Activated CD4-positive, alpha-beta T cell treated with anti-CD3 and anti-CD28 coated beads, Interleukin-2, amount 10 ng/mL, durations not matched to agents 7 days and 5 days (primary cell): ENCODE data around the gene REC8. TPM values are rescaled to one million over a fixed set of nuclear protein-coding genes. Genes with fewer than 3 reads are reported as not detected.
A peak's percentile ranks its signal among the peaks of the same experiment; 100 is the strongest.

ENCODE experiments used
- CTCF ChIA-PET: fragments of 350-600 bp; sonication (Branson Sonifier 250); formaldehyde crosslinking; loops from one replicate; lab custom pipeline; 2021; ENCODE audit warnings: antibody characterized with exemption; lab: Charles Lee
- POLR2A ChIA-PET: fragments of 350-600 bp; sonication (Branson Sonifier 250); formaldehyde crosslinking; loops from one replicate; lab custom pipeline; 2021; ENCODE audit warnings: antibody characterized with exemption; lab: Charles Lee
- DNase-seq: peaks from one replicate; pipeline ENCODE4 v3.0.0-alpha.2; 2020
- H3K27ac Mint-ChIP-seq: one replicate; pipeline ENCODE4 v1.8.0; 2021; ENCODE audit warnings: mild to moderate bottlenecking, moderate library complexity, mixed read lengths
- H3K27me3 Mint-ChIP-seq: one replicate; pipeline ENCODE4 v1.8.0; 2021; ENCODE audit warnings: mixed read lengths
- H3K36me3 Mint-ChIP-seq: one replicate; pipeline ENCODE4 v1.8.0; 2021; ENCODE audit warnings: low read depth, mixed read lengths
- H3K4me1 Mint-ChIP-seq: one replicate; pipeline ENCODE4 v1.8.0; 2021; ENCODE audit warnings: mixed read lengths
- H3K4me3 Mint-ChIP-seq: one replicate; pipeline ENCODE4 v1.8.0; 2021; ENCODE audit warnings: mild to moderate bottlenecking, moderate library complexity, mixed read lengths
- H3K9me3 Mint-ChIP-seq: one replicate; pipeline ENCODE4 v1.8.0; 2021; ENCODE audit warnings: mixed read lengths
- total RNA-seq, 2 experiments: library from RNA; stranded (reverse); gene quantifications; one replicate each; pipeline ENCODE4 v1.2.3, GENCODE V29; 2021

The REC8 gene
- total RNA-seq, 2 experiments from 2014 or later, result 52.8 to 61.0 TPM

DNA sequence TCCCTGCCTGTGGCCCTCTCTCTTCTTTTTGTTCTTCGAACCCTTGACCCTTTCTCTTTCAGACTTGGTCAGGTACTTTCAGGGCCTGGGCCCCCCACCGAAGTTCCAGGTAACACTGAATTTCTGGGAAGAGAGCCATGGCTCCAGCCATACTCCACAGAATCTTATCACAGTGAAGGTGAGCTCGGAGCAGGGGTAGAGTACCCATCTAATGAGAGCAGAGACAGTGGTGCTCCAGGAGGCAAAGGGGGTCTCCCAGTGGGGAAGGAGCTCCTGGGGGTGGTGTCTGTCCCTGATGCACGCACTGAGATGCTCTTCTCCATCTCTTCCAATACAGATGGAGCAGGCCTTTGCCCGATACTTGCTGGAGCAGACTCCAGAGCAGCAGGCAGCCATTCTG is 6.1 kb upstream of the REC8 start:
- POLR2A ChIA-PET, result no interaction called here
- H3K4me3 Mint-ChIP-seq, result no peak overlapping the region
- CTCF ChIA-PET, result interaction anchor here (0.6 to 6.2 kb wide), 2 partner anchors 9 to 61 kb away, joined by 4 to 49 read pairs; no protein-coding TSS in a partner anchor
- H3K36me3 Mint-ChIP-seq, result peaks cover 82% of the 10 kb centered on the region
- H3K27ac Mint-ChIP-seq, result no peak overlapping the region
- peaks cover 71% of the 10 kb centered on the region for H3K4me1 Mint-ChIP-seq
- H3K27me3 Mint-ChIP-seq, result no peaks in the 10 kb centered on the region
- DNase-seq, result no peak
- no peaks in the 10 kb centered on the region for H3K9me3 Mint-ChIP-seq

- POLR2A ChIA-PET, result interaction anchor here (0.6 kb wide), 1 partner anchor 28 kb away, joined by 3 read pairs; the partner anchor contains the start of gene TM9SF1
- no peak for DNase-seq
- Mint-ChIP-seq H3K27ac (peak overlapping the region; percentile 70), H3K9me3 (no peaks in the 10 kb centered on the region), H3K27me3 (no peaks in the 10 kb centered on the region), H3K4me1 (peaks cover 77% of the 10 kb centered on the region), H3K4me3 (no peak overlapping the region), H3K36me3 (peaks cover 74% of the 10 kb centered on the region)
- CTCF ChIA-PET, result interaction anchor here (1.6 kb wide), 1 partner anchor 13 kb away, joined by 5 read pairs; no protein-coding TSS in a partner anchor
Measured at GRCh38 chr14:24167469-24168114, 4.3 kb upstream of the REC8 start.

- Mint-ChIP-seq H3K27ac (no peak overlapping the region), H3K4me1 (peaks cover 49% of the 10 kb centered on the region), H3K9me3 (no peaks in the 10 kb centered on the region), H3K36me3 (peaks cover 51% of the 10 kb centered on the region), H3K4me3 (peak overlapping the region; percentile 69), H3K27me3 (no peaks in the 10 kb centered on the region)
- DNase-seq, result no peak
- ChIA-PET CTCF (interaction anchor here (6.2 kb wide), 1 partner anchor 10 kb away, joined by 49 read pairs; the partner anchor contains the start of gene IRF9), POLR2A (no interaction called here)
Measured at GRCh38 chr14:24172261-24172860, 481 bp downstream of the REC8 start.

GRCh38 chr14:24172871-24173281 is 996 bp downstream of the REC8 start:
- H3K27me3 Mint-ChIP-seq, result no peaks in the 10 kb centered on the region

DNA sequence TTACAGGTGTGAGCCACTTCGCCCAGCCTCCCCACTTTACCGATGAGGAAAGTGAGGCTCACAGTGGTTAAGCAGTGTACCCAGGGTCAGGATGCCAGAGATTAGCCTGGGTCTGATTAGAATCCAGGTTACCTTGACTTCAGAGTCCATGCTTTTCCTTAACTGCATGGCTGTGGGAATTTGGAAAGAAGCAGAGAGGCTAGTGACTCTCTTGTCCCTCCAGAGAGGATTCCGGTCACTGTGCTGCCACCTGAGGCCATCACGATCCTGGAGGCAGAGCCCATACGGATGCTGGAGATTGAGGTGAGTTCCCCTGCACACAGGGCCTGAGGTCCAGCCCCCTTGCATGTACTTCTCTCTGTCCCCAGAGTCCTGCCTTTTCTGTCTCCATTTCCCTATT is 4.7 kb downstream of the REC8 start:
- no peak overlapping the region for H3K4me3 Mint-ChIP-seq
- H3K27me3 Mint-ChIP-seq, result no peaks in the 10 kb centered on the region
- DNase-seq, result no peak
- CTCF ChIA-PET, result interaction anchor here (0.8 to 6.2 kb wide), 4 partner anchors 9 to 86 kb away, joined by 3 to 49 read pairs (median 8); partner anchors contain the start of gene IRF9
- H3K9me3 Mint-ChIP-seq, result no peaks in the 10 kb centered on the region
- POLR2A ChIA-PET, result no interaction called here
- peaks cover 28% of the 10 kb centered on the region for H3K4me1 Mint-ChIP-seq
- H3K36me3 Mint-ChIP-seq, result peaks cover 46% of the 10 kb centered on the region
- H3K27ac Mint-ChIP-seq, result no peak overlapping the region

More at GRCh38 chr14:24172871-24173281, 996 bp downstream of the REC8 start:
- DNase-seq, result no peak
- POLR2A ChIA-PET, result no interaction called here
- CTCF ChIA-PET, result interaction anchor here (1.1 to 6.2 kb wide), 3 partner anchors 10 to 16 kb away, joined by 5 to 49 read pairs (median 6); partner anchors contain the start of genes IPO4 and IRF9
- Mint-ChIP-seq H3K4me1 (peaks cover 45% of the 10 kb centered on the region), H3K36me3 (peaks cover 51% of the 10 kb centered on the region), H3K27ac (peak overlapping the region; percentile 54), H3K9me3 (no peaks in the 10 kb centered on the region), H3K4me3 (peak overlapping the region; percentile 69)

DNA sequence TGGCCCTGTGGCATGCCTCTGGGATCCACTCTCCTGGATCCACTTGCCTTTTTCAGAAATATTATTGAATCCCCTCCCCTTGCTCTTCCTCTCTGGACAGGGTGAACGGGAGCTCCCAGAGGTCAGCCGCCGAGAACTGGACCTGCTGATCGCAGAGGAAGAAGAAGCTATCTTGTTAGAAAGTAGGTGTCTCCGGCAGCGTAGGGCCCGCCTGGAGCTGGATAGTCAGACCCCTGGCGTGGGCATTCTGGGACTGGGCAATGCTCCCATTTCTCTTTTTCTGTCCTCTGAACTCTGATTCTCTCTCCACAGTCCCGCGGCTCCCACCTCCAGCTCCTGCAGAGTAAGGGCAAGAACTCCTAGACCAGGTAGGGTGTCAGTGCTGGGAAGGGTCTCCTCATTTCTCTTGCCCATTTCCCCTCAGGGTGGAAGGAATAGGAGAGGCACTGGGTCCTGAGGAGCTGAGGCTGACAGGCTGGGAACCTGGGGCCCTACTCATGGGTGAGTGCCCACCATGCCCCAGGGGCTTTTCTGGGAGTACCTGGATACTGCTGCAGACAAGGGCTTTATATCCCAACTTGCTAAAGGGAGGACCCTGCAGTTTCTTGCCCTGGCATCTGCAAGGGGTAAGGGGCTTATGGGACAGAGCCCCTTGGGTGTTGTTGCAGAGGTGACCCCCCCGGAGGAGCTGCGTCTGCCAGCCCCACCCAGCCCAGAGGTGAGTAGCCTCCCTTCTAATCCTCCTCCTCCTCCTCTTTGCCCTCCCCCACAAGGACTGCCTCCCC is 5.4 kb downstream of the REC8 start:
- CTCF ChIA-PET, result interaction anchor here (0.8 to 6.2 kb wide), 4 partner anchors 9 to 119 kb away, joined by 3 to 49 read pairs (median 4); partner anchors contain the start of gene IRF9
- DNase-seq, result no peak
- Mint-ChIP-seq H3K4me1 (peaks cover 21% of the 10 kb centered on the region), H3K9me3 (no peaks in the 10 kb centered on the region), H3K36me3 (peaks cover 48% of the 10 kb centered on the region), H3K27ac (no peak overlapping the region), H3K4me3 (no peak overlapping the region), H3K27me3 (no peaks in the 10 kb centered on the region)
- POLR2A ChIA-PET, result no interaction called here

DNA sequence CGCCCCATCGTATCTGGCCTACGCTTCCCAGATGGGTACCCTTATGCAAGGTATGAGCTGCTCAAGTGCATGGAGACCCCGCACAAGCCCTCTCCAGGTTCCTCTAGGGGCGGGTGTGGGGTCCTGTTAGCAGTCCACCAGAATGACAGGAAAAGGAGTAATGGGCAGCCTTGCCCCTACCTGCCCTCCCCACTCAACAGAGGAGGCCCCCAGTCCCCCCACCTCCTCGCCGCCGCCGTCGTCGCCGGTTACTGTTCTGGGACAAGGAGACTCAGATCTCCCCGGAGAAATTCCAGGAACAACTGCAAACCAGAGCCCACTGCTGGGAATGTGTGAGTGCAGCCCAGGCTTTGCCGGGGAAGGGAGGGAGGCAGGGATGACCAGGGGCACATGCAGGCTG is 6.0 kb downstream of the REC8 start:
- DNase-seq, result no peak
- Mint-ChIP-seq H3K27ac (no peak overlapping the region), H3K4me3 (no peak overlapping the region), H3K4me1 (peaks cover 19% of the 10 kb centered on the region), H3K27me3 (no peaks in the 10 kb centered on the region), H3K36me3 (peaks cover 51% of the 10 kb centered on the region), H3K9me3 (no peaks in the 10 kb centered on the region)
- CTCF ChIA-PET, result interaction anchor here (1.1 to 6.2 kb wide), 3 partner anchors 9 to 119 kb away, joined by 3 to 49 read pairs (median 4); partner anchors contain the start of gene IRF9
- POLR2A ChIA-PET, result no interaction called here

DNA sequence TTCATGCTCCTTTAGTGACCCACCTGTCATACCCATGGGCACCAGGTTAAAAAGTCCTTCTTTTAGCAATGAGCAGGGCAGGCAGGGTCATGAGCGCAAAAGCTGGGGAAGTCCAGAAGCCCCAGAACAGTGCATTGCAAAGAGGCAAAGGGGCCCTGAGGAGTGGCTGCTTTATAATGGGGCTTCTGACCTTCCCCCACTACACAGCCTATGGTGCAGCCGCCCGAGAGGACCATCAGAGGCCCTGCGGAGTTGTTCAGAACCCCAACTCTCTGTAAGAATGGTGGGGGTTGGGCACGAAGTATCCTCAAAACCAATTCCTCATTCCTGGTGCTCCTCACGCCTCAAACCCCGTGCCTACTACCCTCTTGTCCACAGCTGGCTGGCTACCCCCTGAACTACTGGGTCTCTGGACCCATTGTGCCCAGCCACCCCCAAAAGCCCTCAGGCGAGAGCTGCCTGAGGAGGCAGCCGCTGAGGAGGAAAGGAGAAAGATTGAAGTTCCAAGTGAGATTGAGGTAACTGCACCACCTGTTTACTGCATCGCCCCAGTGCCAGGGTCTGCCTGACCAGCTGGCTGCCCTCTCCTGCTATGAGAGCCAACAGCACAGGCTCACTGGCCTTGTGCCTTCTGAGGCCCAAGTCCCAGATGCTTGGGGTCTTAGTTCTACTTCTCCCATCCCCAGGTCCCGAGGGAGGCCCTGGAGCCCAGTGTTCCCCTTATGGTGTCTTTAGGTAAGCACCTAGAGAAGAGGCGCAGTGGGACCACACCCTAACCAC is 6.7 kb downstream of the REC8 start:
- no peak overlapping the region for H3K4me3 Mint-ChIP-seq
- no peak overlapping the region for H3K27ac Mint-ChIP-seq
- peaks cover 51% of the 10 kb centered on the region for H3K36me3 Mint-ChIP-seq
- ChIA-PET POLR2A (no interaction called here), CTCF (interaction anchor here (1.3 to 4.9 kb wide), 2 partner anchors 17 to 118 kb away, joined by 3 to 38 read pairs; partner anchors contain the start of gene IRF9)
- H3K27me3 Mint-ChIP-seq, result no peaks in the 10 kb centered on the region
- peaks cover 14% of the 10 kb centered on the region for H3K4me1 Mint-ChIP-seq
- DNase-seq, result no peak
- H3K9me3 Mint-ChIP-seq, result no peaks in the 10 kb centered on the region

DNA sequence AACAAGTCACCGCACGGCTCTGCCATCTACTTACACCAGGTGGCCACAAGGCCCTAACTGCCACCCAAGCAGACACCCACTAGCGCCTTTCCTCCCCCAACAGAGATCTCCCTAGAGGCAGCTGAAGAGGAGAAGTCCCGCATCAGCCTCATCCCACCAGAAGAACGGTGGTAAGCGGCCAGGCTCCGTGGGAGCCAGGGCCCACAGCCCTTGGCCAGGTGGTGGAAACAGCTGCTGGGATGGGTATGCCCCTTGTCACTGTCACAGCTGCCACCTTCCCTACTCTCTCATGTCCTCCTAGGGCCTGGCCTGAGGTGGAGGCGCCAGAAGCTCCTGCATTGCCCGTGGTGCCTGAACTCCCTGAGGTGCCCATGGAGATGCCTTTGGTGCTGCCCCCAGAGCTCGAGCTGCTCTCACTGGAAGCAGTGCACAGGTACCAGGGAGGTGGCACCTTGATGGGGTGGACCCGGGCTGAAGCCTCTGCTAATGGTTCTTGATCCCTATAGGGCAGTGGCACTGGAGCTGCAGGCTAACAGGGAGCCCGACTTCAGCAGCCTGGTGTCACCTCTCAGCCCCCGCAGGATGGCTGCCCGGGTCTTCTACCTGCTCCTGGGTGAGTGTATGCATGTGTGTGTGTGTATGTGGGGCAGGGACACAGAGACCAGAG is 7.5 kb downstream of the REC8 start:
- Mint-ChIP-seq H3K27ac (no peak overlapping the region), H3K27me3 (no peaks in the 10 kb centered on the region), H3K4me3 (no peak overlapping the region), H3K4me1 (peaks cover 13% of the 10 kb centered on the region), H3K9me3 (no peaks in the 10 kb centered on the region), H3K36me3 (peaks cover 48% of the 10 kb centered on the region)
- no peak for DNase-seq
- CTCF ChIA-PET, result interaction anchor here (4.9 kb wide), 1 partner anchor 18 kb away, joined by 38 read pairs; the partner anchor contains the start of gene IRF9
- POLR2A ChIA-PET, result no interaction called here

GRCh38 chr14:24179961-24180796 is 8.3 kb downstream of the REC8 start:
- DNase-seq, result no peak
- H3K36me3 Mint-ChIP-seq, result peaks cover 46% of the 10 kb centered on the region
- H3K4me1 Mint-ChIP-seq, result peaks cover 7% of the 10 kb centered on the region
- ChIA-PET POLR2A (interaction anchor here (0.6 kb wide), 1 partner anchor 20 kb away, joined by 5 read pairs; no protein-coding TSS in a partner anchor), CTCF (interaction anchor here (0.5 to 4.9 kb wide), 4 partner anchors 11 to 19 kb away, joined by 3 to 38 read pairs (median 4); partner anchors contain the start of genes IRF9 and TM9SF1)
- H3K27me3 Mint-ChIP-seq, result no peaks in the 10 kb centered on the region
- no peak overlapping the region for H3K4me3 Mint-ChIP-seq
- H3K27ac Mint-ChIP-seq, result no peak overlapping the region
- no peaks in the 10 kb centered on the region for H3K9me3 Mint-ChIP-seq
